ENCODE measurements around the gene TSSK3. TPM values are rescaled to one million over a fixed set of nuclear protein-coding genes. Genes with fewer than 3 reads are reported as not detected.

TSSK3 gene
- total RNA-seq, 1 experiment from 2014 or later: 1.8 TPM

GRCh38 chr1:32346532-32347157 is 15.7 kb upstream of the TSSK3 start:
- TF ChIP-seq CTCF (IDR thresholded peaks at IDR 0.05; ENCODE audit: unreplicated experiment): no peak
- Mint-ChIP-seq H3K9me3 (ENCODE audit: low read depth, unreplicated experiment) (no peaks in the 10 kb centered on the region), H3K27me3 (ENCODE audit: unreplicated experiment) (peaks cover 13% of the 10 kb centered on the region), H3K4me1 (ENCODE audit: low read depth, unreplicated experiment) (peaks cover 23% of the 10 kb centered on the region), H3K27ac (ENCODE audit: unreplicated experiment) (no peak overlapping the region), H3K4me3 (ENCODE audit: low read depth, unreplicated experiment) (no peak overlapping the region), H3K36me3 (ENCODE audit: insufficient read depth, unreplicated experiment) (peaks cover 23% of the 10 kb centered on the region)
- BruUV-seq (replicated peaks): no TSS peak
- no peak for DNase-seq
- intact Hi-C loops (cut with micrococcal nuclease; ENCODE audit: unreplicated experiment): no loop called here
- CTCF ChIA-PET: interaction anchor here (0.5 kb wide), 1 partner anchor 142 kb away, joined by 3 read pairs; no protein-coding TSS in a partner anchor

GRCh38 chr1:32349211-32349708 is 13.1 kb upstream of the TSSK3 start:
- no peak overlapping the region for H3K27ac Mint-ChIP-seq (ENCODE audit: unreplicated experiment)
- CTCF ChIA-PET: no interaction called here
- no peaks in the 10 kb centered on the region for H3K9me3 Mint-ChIP-seq (ENCODE audit: low read depth, unreplicated experiment)
- peaks cover 36% of the 10 kb centered on the region for H3K4me1 Mint-ChIP-seq (ENCODE audit: low read depth, unreplicated experiment)
- intact Hi-C loops (cut with micrococcal nuclease; ENCODE audit: unreplicated experiment): no loop called here
- H3K36me3 Mint-ChIP-seq (ENCODE audit: insufficient read depth, unreplicated experiment): peaks cover 37% of the 10 kb centered on the region
- no peak for TF ChIP-seq CTCF (IDR thresholded peaks at IDR 0.05; ENCODE audit: unreplicated experiment)
- no peak for DNase-seq
- no peak overlapping the region for H3K4me3 Mint-ChIP-seq (ENCODE audit: low read depth, unreplicated experiment)
- peaks cover 13% of the 10 kb centered on the region for H3K27me3 Mint-ChIP-seq (ENCODE audit: unreplicated experiment)
- no TSS peak for BruUV-seq (replicated peaks)

- peaks cover 32% of the 10 kb centered on the region for H3K36me3 Mint-ChIP-seq (ENCODE audit: insufficient read depth, unreplicated experiment)
- H3K27ac Mint-ChIP-seq (ENCODE audit: unreplicated experiment): peak overlapping the region; percentile 35
- peak; percentile 79 for DNase-seq
- intact Hi-C loops (cut with micrococcal nuclease; ENCODE audit: unreplicated experiment): no loop called here
- H3K27me3 Mint-ChIP-seq (ENCODE audit: unreplicated experiment): peaks cover 8% of the 10 kb centered on the region
- no TSS peak for BruUV-seq (replicated peaks)
- peak; percentile 77 for TF ChIP-seq CTCF (IDR thresholded peaks at IDR 0.05; ENCODE audit: unreplicated experiment)
- no peaks in the 10 kb centered on the region for H3K9me3 Mint-ChIP-seq (ENCODE audit: low read depth, unreplicated experiment)
- CTCF ChIA-PET: interaction anchor here (1.2 kb wide), 1 partner anchor 15 kb away, joined by 4 read pairs; the partner anchor contains the start of gene MARCKSL1
- peaks cover 23% of the 10 kb centered on the region for H3K4me1 Mint-ChIP-seq (ENCODE audit: low read depth, unreplicated experiment)
- H3K4me3 Mint-ChIP-seq (ENCODE audit: low read depth, unreplicated experiment): peak overlapping the region; percentile 70
Measured at GRCh38 chr1:32350785-32351398, 11.4 kb upstream of the TSSK3 start.

GRCh38 chr1:32351399-32352238 is 10.7 kb upstream of the TSSK3 start:
- Mint-ChIP-seq H3K27me3 (ENCODE audit: unreplicated experiment) (peaks cover under 1% of the 10 kb centered on the region), H3K4me1 (ENCODE audit: low read depth, unreplicated experiment) (peaks cover 16% of the 10 kb centered on the region), H3K27ac (ENCODE audit: unreplicated experiment) (peak overlapping the region; percentile 35), H3K36me3 (ENCODE audit: insufficient read depth, unreplicated experiment) (peaks cover 36% of the 10 kb centered on the region), H3K9me3 (ENCODE audit: low read depth, unreplicated experiment) (no peaks in the 10 kb centered on the region), H3K4me3 (ENCODE audit: low read depth, unreplicated experiment) (peak overlapping the region; percentile 70)
- CTCF ChIA-PET: interaction anchor here (1.2 kb wide), 1 partner anchor 16 kb away, joined by 4 read pairs; the partner anchor contains the start of gene MARCKSL1
- peak; percentile 97 for DNase-seq
- no peak for TF ChIP-seq CTCF (IDR thresholded peaks at IDR 0.05; ENCODE audit: unreplicated experiment)
- intact Hi-C loops (cut with micrococcal nuclease; ENCODE audit: unreplicated experiment): no loop called here
- no TSS peak for BruUV-seq (replicated peaks)
